GM18868 (cell line): ENCODE measurements around the gene LPAR2.
"Not testable (repeated sequence)": the region's sequence is repeated elsewhere in the genome, so short reads cannot be mapped to it uniquely, and the experiment has no call there.

Experiments used
- ATAC-seq: cut with Tn5 transposase; IDR thresholded peaks from one replicate; pipeline ENCODE4 v1.9.1; 2021; ENCODE audit warnings: mild to moderate bottlenecking, moderate library complexity; ENCODE audit not compliant: unreplicated experiment

Gene LPAR2

DNA sequence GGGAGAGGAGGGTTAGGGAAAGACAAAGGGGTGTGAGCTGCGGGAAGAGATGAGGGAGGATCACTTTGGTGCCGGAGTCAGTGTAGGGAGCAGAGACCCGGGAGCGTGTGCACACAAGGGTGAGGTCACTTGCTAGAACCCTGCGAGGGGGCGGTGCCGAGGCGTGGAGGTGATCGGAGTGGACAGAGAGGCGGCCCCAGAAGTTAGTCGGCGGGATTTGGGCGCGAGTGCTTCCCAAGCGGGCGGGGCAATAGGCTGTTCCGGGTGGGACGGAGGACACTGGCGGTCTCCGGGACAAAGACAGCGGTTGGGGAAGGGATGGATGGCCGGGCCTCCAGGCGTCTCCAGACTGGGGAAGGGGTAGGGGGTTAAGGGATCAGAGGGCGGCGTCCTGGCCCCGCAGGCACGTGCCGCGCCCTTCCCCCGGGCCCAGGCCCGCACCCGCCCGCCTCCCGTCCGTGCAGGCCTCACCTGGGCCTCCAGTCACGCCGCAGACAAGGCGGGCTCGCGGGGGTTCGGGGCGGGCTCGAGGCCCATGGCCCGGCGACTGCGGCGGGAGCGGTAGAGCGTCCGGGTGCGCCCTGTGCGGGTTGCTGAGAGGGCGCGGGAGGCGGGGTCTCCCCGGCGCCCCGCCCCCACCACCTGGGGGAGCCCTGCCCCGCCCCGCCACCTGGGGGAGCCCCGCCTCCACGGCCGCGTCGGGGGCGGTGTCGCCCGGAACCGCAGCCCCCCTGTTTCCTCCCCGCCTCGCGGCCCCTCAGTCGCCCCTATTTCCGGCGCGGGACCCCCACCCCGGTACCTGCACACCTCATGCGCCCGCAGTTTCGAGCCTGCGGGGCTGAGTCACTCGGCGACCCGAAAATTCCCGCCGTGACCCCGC lies at the start of gene LPAR2:
Gene LPAR2, minus strand, starts transcription at position 600 of the 880 bp plus-strand sequence. CDS start 945 bp downstream, outside the sequence.
- peak; percentile 61 for ATAC-seq

GRCh38 chr19:19677579-19677978 lies 49.6 kb upstream of the LPAR2 start:
- no peak for ATAC-seq

DNA sequence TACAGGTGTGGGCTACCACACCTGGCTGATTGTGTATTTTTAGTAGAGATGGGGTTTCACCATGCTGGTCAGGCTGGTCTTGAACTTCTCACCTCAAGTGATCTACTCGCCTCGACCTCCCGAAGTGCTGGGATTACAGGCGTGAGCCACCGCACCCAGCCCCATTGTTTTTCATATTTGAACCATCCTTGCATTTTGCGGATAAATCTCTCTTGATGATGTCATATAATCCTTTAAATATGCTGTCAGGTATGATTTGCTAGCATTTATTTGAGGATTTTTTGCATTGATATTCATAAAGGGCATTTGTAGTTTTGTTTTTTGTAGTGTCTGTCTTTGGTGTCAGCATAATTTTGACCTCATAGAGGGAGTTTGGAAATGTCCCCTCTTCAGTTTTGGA lies 46.3 kb upstream of the LPAR2 start:
- no peak for ATAC-seq

GRCh38 chr19:19672816-19673215 lies 44.8 kb upstream of the LPAR2 start:
- ATAC-seq, result no peak

- no peak for ATAC-seq
Observed at GRCh38 chr19:19670070-19670551, 42.1 kb upstream of the LPAR2 start.

DNA sequence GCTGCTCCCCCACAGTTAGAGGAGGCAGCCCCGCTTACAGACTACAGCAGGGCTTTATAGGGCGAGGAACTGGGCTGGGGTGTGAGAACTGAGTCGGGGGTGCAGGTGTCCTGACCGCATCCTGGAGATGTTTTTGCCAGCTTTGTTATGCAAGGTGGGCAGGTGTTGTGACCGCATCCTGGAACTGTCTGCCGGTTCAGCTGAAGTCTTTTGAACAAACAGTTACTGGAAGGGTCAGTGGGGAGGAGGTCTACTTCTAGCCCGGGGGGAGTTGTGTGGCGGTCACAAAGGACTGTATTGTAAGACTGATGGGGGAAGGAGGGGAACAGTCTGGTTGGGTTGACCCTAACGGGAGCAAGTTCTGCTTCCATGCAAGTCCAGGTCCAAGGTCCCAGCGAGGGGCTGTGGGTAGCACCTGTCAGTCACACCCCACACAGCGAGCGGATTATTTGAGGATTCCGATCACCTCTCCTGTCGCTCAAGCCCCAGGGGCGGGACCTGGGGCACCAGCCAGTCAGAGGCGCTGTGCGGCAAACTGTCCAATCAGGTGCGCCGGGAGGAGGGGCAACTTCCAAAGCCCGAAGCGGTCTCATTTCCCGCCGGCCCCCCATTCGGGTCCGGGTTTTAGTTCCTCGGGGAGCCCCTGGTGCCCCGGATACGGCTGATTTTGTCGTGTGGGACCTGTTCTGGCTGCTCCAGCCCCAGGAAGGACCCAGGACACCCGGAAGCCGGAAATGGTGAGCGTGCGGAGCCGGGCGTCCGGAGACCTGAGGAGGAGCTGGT lies 40.4 kb upstream of the LPAR2 start, which contains the start of gene ZNF101:
Gene ZNF101, plus strand, starts transcription at position 610 of the 783 bp plus-strand sequence. Its CDS starts 125 bp downstream, at position 735.
- ATAC-seq, result peak; percentile 73

- not testable (repeated sequence) for ATAC-seq
Observed at GRCh38 chr19:19665420-19665948, 37.5 kb upstream of the LPAR2 start.

DNA sequence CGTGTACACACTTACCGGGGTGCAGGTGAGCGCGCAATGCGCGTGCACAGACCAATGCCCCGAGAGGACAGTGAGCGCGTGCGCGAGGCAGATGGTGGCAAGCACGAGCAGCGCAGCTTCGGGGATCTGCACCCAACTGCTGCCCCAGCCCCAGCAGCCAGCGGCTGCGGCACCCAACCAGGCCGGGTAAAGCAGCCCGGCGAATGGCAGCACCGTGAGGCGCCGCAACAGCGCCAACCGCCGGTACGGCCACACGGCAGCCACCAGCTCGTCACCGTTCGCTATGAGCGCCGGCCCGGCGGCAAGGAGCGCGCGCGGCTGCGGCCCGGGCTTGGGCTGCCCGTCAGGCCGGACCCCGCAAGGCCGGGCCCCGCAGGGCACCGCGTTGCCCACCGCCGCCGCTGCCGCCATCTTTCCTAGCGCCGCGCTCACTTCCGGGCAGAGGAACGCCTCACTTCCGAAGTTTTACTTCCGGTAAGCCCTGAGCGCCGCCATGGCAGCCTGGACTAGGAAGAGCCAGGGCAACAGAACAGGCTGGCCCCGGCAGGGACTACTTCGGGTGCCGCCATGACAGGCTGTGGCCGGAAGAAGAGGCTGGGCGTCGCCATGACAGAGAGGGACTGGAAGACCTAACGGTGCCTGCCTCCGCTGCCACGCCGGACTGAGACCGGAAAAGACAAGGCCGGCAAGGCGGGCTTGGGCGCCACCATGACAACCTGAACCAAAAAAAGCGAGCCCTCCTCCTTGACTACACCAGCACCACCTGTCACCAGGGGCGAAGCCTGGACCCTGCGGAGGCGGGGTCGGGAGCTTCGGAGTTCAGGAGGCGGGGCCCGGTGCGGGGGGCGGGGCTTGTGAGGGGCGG lies 35.5 kb upstream of the LPAR2 start, which contains the start of gene ATP13A1:
Gene ATP13A1, minus strand, starts transcription at position 421 of the 865 bp plus-strand sequence. Its CDS starts 10 bp downstream, at position 411.
- peak; percentile 74 for ATAC-seq

- no peak for ATAC-seq
Observed at GRCh38 chr19:19662871-19663255, 34.8 kb upstream of the LPAR2 start.

GRCh38 chr19:19662344-19662743 lies 34.3 kb upstream of the LPAR2 start:
- ATAC-seq, result no peak

DNA sequence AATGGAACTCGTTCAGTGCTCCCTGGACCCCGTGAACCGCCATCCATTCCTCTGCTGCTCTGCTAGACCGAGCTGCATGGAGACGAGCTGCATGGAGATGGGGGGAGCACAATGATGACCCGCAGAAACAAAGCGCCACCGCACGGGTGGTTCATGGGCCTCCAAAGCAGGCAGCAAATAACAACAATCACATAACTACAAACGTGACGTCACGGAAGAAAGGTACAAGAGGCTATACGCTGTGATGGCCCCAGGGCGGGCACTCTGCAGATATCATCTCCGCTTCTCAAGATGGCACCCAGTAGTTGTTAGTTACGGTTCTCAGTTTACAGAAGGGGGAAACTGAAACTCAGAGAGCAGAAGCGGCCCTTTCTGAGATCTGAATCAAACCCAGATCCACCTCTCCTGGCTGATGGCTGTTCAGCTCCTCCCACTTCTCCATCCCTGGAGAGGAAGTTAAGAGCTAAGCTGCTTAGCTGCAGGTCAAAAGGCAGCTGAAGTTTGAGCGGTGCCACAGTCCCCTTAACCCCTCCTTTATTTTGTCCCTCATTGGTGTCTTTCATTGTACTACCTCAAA lies 33.7 kb upstream of the LPAR2 start:
- ATAC-seq, result peak; percentile 47

- ATAC-seq, result no peak
Observed at GRCh38 chr19:19661141-19661674, 33.2 kb upstream of the LPAR2 start.

DNA sequence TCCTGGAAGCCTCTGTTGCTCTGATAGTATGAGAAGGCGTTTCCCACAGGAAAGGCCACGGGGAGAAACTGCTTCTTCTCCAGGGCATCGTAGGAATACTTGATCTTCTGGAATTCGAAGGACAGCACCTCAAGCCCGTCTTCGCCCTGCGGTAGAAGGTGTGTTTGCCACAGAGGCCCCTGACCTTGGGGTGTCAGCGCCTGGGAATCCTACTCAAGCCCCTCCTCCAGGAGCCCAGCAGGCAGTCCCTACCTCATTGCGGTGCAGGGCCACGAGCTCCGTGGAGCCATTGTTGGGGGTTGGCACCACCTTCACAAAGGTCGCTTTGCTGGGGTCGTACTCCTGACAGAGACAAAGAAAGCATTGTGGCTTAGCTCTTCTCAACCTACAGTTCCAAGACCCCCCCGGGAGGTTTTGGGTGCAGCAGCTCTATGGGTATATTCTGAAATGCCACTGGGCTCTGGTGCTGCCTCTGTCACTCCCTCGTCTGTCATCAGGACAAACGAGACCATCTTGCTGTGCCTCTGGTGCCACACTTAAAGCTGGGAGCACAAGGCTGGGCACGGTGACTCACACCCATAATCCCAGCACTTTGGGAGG lies 31.7 kb upstream of the LPAR2 start:
- no peak for ATAC-seq

DNA sequence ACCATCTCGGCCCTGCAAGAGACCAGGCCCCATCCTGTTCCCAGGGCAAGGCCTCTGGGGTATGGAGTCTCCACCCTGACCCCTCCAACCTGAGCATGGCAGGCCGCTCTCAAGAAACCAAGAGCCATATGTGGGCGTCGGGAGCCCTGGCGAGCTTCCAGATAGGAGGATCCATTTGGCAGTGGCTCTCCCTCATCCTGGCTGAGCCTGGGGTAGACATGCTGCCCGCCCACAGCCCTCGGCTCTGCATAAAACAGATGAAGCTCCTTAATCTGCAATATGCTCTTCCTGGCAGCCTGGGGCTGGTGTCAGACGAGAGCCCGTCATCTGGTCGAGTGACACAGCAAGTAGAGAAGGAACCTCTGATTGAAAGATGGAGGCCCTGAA lies 29.4 kb upstream of the LPAR2 start:
- ATAC-seq, result no peak

DNA sequence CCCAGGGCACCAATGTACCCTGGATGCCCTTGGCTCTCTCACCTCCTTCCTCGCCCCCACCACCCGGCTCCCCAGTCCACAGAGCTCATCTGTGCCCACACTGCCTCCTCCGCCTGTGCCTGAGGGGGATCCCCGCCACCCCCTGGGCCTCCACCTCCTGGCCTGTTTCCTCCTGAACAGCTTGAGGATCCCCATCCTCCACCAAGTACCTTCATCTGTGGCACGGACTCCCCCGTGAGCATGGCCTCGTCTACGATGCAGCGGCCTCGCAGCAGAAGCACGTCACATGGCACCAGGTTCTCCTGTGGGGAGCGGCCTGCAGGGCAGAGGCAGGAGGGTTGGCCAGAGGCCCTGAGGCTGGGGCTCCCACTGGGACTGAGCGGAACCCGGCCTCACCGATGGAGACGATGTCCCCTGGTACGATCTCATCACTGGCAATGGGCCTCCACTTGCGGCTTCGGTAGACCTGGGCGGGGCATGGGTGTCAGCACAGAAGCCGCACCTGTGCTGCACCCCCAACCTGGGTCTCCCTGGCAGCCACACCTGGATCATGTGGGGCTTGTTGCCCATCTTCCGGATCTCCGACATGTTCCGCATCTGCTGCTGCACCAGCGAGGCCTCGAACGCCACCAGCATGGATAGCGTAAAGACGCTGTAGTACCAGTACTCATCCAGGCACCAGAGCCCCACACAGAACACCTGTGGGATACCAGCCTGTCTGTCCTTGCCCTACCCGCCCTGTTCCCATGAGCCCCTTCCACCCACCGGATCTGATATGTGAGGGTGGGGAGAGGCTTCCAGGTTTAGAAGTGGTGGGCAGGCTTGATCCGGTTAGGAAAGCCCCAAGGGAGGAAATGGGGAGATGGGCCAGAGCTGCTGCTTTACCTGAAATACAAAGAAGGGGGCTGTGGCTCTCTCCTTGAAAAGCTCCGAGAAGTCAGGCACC lies 28.7 kb upstream of the LPAR2 start:
- ATAC-seq, result no peak

GRCh38 chr19:19655641-19656343 lies 27.8 kb upstream of the LPAR2 start:
- ATAC-seq, result no peak

DNA sequence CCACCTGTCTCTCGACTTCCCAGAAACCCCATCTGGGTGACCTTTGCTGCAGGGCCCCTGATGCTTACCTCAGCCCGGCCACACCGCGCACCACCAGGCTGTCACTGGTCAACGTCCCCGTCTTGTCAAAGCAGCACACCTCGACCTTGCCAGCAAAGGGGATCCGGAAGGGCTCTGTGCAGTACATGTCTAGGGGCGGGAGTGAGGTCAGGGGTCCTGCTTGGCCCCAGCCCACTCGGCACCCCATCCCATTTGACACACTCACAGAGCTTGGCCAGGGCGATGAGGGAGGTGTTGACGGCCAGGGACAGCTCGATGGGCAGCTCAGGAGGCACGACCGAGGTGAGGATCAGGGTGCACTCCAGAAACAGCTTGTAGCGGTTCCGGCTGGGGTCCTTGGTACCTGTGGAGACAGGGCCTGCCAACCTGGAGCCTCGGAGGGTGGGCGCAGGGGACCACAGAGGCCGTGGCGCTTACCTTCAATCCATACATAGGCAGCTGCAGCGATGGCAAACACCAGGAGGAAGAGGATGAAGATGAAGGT lies 27.1 kb upstream of the LPAR2 start:
- ATAC-seq, result no peak
